ENCODE results near the gene INHBC.

The INHBC gene

GRCh38 chr12:57473886-57474285, 39.3 kb downstream of the INHBC start:
- no peak for TF ChIP-seq CTCF (IDR thresholded peaks at IDR 0.05; ENCODE audit: control insufficient read depth, extremely low read depth, insufficient read depth)
- DNase-seq (ENCODE audit: low read depth) = no peak
- H3K4me3 ChIP-seq (ENCODE audit: low read depth, low read length) = no peak overlapping the region

GRCh38 chr12:57474430-57474829, 39.8 kb downstream of the INHBC start:
- TF ChIP-seq CTCF (IDR thresholded peaks at IDR 0.05; ENCODE audit: control insufficient read depth, extremely low read depth, insufficient read depth) = no peak
- no peak overlapping the region for H3K4me3 ChIP-seq (ENCODE audit: low read depth, low read length)
- DNase-seq (ENCODE audit: low read depth) = no peak

- no peak overlapping the region for H3K4me3 ChIP-seq (ENCODE audit: low read depth, low read length)
- no peak for DNase-seq (ENCODE audit: low read depth)
- TF ChIP-seq CTCF (IDR thresholded peaks at IDR 0.05; ENCODE audit: control insufficient read depth, extremely low read depth, insufficient read depth) = no peak
Measured at GRCh38 chr12:57474862-57475261, 40.3 kb downstream of the INHBC start.

GRCh38 chr12:57475271-57476161, 40.9 kb downstream of the INHBC start:
- TF ChIP-seq CTCF (IDR thresholded peaks at IDR 0.05; ENCODE audit: control insufficient read depth, extremely low read depth, insufficient read depth) = no peak
- H3K4me3 ChIP-seq (ENCODE audit: low read depth, low read length) = no peak overlapping the region
- DNase-seq (ENCODE audit: low read depth) = no peak

GRCh38 chr12:57476162-57476992, 41.8 kb downstream of the INHBC start:
- TF ChIP-seq CTCF (IDR thresholded peaks at IDR 0.05; ENCODE audit: control insufficient read depth, extremely low read depth, insufficient read depth) = no peak
- DNase-seq (ENCODE audit: low read depth) = no peak
- H3K4me3 ChIP-seq (ENCODE audit: low read depth, low read length) = no peak overlapping the region

- no peak for DNase-seq (ENCODE audit: low read depth)
- no peak overlapping the region for H3K4me3 ChIP-seq (ENCODE audit: low read depth, low read length)
- TF ChIP-seq CTCF (IDR thresholded peaks at IDR 0.05; ENCODE audit: control insufficient read depth, extremely low read depth, insufficient read depth) = no peak
Measured at GRCh38 chr12:57476993-57477709, 42.6 kb downstream of the INHBC start.
